ENCODE measurements around the gene LURAP1L.

- TF ChIP-seq CTCF (conservative IDR thresholded peaks at IDR 0.05; ENCODE audit: low read length): no peak
- no peak for TF ChIP-seq EZH2phosphoT487 (IDR thresholded peaks at IDR 0.05; ENCODE audit: borderline replicate concordance, low read depth, low read length)
Observed at GRCh38 chr9:12851341-12852090, 76.7 kb downstream of the LURAP1L start.

Data from OCI-LY7 (cell line).